Activated naive CD4-positive, alpha-beta T cell treated with anti-CD3 and anti-CD28 coated beads, Interleukin-2, amount 50 U/mL, for 16 hours (primary cell): ENCODE data around the gene OR6N1.

Experiments
- DNase-seq: peaks from one replicate; pipeline ENCODE4 v3.0.0-alpha.2; 2020

Gene OR6N1

GRCh38 chr1:158771950-158772866, at the start of gene OR6N1:
Gene OR6N1 (minus strand): TSS chr1:158772195. CDS start chr1:158766682, 5,513 bp downstream.
- no peak for DNase-seq

GRCh38 chr1:158821723-158822122, 49.7 kb upstream of the OR6N1 start:
- DNase-seq, result no peak

DNA sequence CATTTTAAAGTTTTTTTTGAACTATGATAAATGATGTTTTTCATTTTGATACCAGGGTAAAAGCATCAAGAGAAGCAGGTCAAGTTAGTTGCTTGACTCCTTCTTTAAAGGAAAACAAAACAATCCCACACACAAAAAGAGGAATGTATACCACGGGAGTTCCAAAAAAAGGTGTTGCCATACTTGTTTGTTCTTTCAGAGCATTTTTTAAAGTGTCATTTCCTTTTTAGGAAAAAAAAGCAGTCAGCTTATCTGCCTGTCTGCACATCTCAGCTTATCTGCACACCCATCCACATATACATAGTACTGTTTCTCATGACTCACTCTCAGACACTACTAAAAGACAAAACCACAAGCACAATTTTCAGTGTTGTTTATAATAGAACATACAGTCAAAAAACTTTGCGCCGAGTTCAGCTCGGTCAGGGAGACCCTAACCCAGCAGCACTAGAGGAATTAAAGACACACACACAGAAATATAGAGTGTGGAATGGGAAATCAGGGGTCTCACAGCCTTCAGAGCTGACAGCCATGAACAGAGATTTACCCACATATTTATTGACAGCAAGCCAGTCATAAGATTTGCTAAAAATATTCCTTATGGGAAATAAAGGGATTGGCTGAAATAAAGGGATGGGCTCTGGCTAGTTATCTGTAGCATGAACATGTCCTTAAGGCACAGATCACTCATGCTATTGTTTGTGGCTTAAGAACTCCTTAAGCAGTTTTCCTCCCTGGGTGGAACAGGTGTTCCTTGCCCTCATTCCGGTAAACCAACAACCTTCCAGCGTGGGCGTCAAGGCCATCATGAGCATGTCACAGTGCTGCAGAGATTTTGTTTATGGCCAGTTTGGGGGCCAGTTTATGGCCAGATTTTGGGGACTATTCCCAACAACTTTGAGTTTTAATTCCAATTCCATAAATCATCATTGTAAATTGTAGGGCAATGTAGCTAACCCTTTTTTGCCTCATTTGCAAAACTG, 47.8 kb upstream of the OR6N1 start:
- DNase-seq, result no peak

- no peak for DNase-seq
These were observed 47.0 kb upstream of the OR6N1 start for GRCh38 chr1:158818975-158819431.

GRCh38 chr1:158818560-158818959, 46.6 kb upstream of the OR6N1 start:
- no peak for DNase-seq

DNA sequence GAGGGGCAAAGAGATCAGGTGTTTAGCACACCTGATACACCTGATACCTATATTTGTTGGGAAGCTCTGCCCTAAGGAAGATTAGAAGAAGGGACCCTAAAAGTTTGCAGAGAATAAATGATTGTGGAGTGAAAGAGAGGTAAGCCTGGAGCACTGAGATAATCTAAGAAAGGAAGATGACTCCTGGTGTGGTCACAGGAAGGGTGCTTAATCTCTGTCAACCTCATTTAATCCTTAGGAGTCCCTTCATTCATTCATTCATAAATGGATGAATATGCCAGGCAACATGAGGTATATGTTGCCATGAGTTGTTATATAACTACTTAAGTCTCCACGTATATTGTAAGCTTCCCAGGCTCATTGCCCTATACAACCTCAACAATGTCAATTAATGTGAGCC, 43.0 kb upstream of the OR6N1 start:
- no peak for DNase-seq

- no peak for DNase-seq
These were observed 41.2 kb upstream of the OR6N1 start for GRCh38 chr1:158813164-158813563.

GRCh38 chr1:158812336-158812735, 40.3 kb upstream of the OR6N1 start:
- DNase-seq, result no peak

DNA sequence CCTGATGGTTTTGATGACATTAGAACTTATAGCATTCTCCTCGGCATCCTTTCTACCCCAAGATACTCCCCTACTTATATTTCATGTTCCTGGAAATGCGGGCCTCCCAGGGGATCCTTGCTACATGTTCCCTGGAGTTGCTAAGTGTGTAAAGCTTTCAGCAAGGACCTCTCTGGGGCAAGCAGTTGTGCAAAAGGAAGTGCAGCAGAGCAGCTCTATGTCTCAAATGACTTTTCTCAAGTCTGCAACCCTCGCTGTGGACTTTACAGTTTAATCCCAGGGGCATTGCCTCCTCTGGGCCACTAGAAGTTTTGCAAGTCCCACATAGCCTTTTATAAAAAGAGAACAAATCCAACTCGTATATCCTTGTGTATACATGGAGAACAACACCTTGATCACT, 38.3 kb upstream of the OR6N1 start:
- DNase-seq, result no peak

DNA sequence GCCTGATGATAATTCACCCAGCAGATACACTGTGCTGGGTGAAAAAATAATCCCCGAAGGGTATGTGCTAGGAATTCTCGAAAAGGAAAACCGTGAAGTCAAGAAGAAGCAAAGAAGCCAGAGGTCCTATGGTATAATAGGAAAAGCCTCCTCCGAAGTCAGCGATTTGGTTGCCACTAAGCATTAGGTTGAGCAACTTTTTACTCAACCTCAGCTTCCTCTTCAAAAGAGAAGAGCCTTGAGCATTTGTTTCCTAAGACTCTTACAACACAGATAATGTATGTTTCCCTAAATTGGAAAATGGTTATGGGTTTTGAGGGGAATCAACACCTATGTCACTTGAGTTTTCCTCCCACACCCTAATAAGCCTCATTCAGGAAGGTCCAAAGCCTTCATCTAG, 37.9 kb upstream of the OR6N1 start:
- DNase-seq, result no peak

- DNase-seq, result no peak
These were observed 37.3 kb upstream of the OR6N1 start for GRCh38 chr1:158809256-158809655.

DNA sequence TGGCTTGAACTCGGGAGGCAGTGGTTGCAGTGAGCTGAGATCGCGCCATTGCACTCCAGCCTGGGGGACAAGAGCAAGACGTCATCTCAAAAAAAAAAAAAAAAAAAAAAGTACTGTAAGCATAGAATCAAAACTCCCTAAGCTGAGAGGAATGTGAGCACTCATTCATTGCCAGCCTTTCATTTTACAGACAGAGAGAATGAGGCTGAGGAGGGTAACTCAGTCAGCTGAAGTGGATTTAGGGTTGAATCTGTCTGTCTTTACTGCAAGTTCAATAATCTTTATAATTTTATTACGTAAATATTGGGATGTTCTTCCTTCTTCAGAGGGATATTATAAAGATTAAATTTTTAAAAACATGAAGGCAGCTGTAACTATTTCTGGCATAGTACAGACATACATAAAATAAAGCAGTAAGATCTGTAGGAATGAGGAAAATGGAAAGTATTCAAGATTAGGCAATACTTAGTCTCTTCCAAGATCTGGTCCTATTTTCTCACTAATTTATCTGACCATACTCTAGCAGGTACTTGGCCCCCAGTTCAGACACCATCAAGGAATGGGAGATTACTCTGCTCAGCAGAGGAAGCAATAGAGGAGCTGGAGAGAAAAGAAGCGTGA, 35.0 kb upstream of the OR6N1 start:
- DNase-seq, result no peak

DNA sequence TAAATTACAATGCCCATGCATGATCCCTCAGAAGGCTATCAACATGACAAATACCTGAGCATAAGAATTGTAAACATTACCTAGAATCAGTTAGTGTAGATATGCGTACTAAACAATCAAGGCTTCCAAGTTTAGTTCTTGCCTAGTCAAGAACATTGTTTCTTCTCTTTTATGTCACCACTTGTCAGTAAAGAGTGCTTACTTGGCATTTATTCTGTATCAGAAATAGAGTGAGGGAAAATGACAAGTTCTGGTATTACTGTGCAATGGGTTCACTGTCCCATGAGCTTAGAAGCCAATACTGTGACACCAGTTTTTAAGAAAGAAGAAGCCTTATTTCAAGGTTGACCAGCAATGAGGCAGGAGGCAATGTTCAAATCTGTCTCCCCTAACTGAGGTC, 31.7 kb upstream of the OR6N1 start:
- DNase-seq, result no peak

- DNase-seq, result no peak
These were observed 29.4 kb upstream of the OR6N1 start for GRCh38 chr1:158801396-158801795.

DNA sequence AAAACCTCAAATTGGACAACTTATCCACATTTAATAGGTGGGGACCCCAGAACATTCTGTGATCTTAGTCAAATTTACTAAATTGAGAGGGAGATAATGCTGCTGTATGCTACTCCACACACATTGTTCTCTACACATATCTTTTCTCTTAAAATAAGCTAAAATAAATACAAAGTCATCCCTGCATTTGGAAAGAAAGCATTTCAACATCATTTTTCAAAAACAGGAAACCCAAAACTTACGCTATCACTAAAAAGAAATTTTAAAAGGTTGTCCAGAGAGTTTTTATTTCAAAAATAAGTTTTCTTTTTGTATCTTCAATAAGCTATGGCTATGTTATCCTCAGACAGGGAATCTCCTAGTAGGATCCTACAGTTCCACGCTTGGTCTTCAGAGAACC, 28.5 kb upstream of the OR6N1 start:
- DNase-seq, result no peak

GRCh38 chr1:158799689-158800088, 27.7 kb upstream of the OR6N1 start:
- no peak for DNase-seq

- no peak for DNase-seq
These were observed 26.5 kb upstream of the OR6N1 start for GRCh38 chr1:158798531-158798930.

GRCh38 chr1:158794247-158794646, 22.3 kb upstream of the OR6N1 start:
- DNase-seq, result no peak

DNA sequence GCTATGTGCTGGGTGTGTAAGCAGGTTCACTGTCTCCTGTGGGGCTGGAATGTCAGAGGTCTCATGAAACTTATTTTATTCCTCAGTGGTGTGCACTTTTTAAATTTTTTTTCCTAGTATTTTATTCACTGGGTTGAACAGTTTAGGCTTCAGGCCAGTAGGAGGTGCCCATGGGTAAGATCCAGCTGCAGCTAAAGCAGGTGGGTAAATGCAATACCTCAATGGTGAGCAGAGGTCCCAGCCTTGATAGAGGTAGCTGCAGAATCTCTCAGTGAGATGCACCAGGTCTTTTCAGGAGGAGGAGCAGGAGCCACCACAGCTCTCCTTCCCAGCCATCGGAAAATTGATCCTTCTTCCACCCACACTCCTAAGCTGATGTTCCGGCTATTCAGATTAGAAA, 21.6 kb upstream of the OR6N1 start:
- peak; percentile 43 for DNase-seq

DNA sequence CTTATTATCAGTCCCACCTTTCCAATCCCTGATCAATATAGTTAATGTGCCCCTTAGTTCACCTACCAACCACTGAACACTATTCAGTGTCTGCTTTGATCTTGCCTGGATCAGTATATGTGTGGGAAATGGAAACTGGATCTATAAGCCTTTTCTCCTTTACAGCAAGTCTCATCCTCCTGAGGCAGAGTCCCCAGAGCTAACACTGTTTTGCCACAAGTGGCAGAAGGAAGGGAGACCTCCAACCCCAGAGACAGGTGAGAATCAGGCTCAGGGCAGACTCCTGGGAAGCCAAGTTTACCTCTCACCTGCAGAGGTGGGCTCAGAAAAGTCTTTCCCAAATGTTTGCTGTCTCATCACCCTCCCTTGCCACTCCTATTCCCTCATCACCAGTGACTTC, 9.1 kb upstream of the OR6N1 start, which contains the start of gene OR6N2:
Gene OR6N2, minus strand, starts transcription at position 101 of the 400 bp plus-strand sequence. CDS start 3,569 bp downstream, outside the sequence.
- DNase-seq, result no peak

DNA sequence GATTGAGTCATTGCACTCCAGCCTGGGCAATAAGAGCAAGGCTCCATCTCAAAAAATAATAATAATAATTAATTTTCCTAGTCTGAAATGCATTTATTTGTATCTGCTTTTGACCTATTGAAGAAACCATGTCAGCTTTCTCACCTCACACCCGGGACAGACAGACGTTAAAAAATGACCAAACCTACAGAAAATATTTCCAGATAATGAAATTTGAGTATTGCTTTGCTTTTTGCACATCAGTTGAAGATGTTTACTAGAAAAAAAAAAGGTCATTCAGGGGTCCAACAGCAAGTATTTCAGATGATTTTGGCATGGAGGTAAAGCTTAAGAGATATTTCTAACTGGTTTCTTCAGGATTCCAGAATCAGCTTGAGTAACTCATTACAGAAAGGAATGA, 17.6 kb downstream of the OR6N1 start, which contains the start of gene OR6K6:
Gene OR6K6, plus strand, starts transcription at position 301 of the 400 bp plus-strand sequence. CDS start 168 bp downstream, outside the sequence.
- DNase-seq, result no peak

GRCh38 chr1:158752155-158752712, 19.8 kb downstream of the OR6N1 start:
- DNase-seq, result no peak
